ENCODE measurements around the gene DSTYK. TPM values are rescaled to one million over a fixed set of nuclear protein-coding genes. Genes with fewer than 3 reads are reported as not detected.

Gene DSTYK
- total RNA-seq, 1 donor from 2014 or later: 15.4 TPM

GRCh38 chr1:205251576-205251975 is 40.1 kb upstream of the DSTYK start:
- no peak overlapping the region for H3K4me3 Mint-ChIP-seq (ENCODE audit: unreplicated experiment)
- peaks cover 6% of the 10 kb centered on the region for H3K36me3 Mint-ChIP-seq (ENCODE audit: low read depth, unreplicated experiment)
- TF ChIP-seq CTCF (IDR thresholded peaks at IDR 0.05; ENCODE audit: insufficient read depth, low read depth, low read length): no peak
- TF ChIP-seq EZH2 (IDR thresholded peaks at IDR 0.05; ENCODE audit: insufficient read depth, low read length): no peak
- Histone ChIP-seq H2AFZ (ENCODE audit: low read depth, low read length) (no peak overlapping the region), H3K79me2 (ENCODE audit: insufficient read depth, low read length) (no peaks in the 10 kb centered on the region), H3K27ac (ENCODE audit: low read depth, low read length) (no peak overlapping the region), H3K9me3 (ENCODE audit: insufficient read depth, low read depth, low read length) (no peaks in the 10 kb centered on the region), H3K4me2 (ENCODE audit: low read length) (no peak overlapping the region), H3K4me3 (ENCODE audit: insufficient read depth, low read depth, low read length) (no peak overlapping the region), H3K36me3 (ENCODE audit: insufficient read depth, low read length) (no peaks in the 10 kb centered on the region), H3K27me3 (ENCODE audit: insufficient read depth, low read length) (no peaks in the 10 kb centered on the region), H3K4me1 (ENCODE audit: insufficient read depth, low read length) (peaks cover 9% of the 10 kb centered on the region), H4K20me1 (ENCODE audit: insufficient read depth, low read length) (no peaks in the 10 kb centered on the region), H3K9ac (ENCODE audit: low read length) (no peak overlapping the region)
- no peaks in the 10 kb centered on the region for H3K9me3 Mint-ChIP-seq (ENCODE audit: unreplicated experiment)
- H3K27me3 Mint-ChIP-seq (ENCODE audit: low read depth, unreplicated experiment): peaks cover 8% of the 10 kb centered on the region
- peaks cover 15% of the 10 kb centered on the region for H3K4me1 Mint-ChIP-seq (ENCODE audit: low read depth, unreplicated experiment)
- DNase-seq (ENCODE audit: low read depth) (peak; percentile 48), FAIRE-seq (no peak)
- no peak overlapping the region for H3K27ac Mint-ChIP-seq (ENCODE audit: unreplicated experiment)

- peaks cover 13% of the 10 kb centered on the region for H3K4me1 Mint-ChIP-seq (ENCODE audit: low read depth, unreplicated experiment)
- H3K4me3 Mint-ChIP-seq (ENCODE audit: unreplicated experiment): no peak overlapping the region
- DNase-seq (ENCODE audit: low read depth) (no peak), FAIRE-seq (no peak)
- H3K27ac Mint-ChIP-seq (ENCODE audit: unreplicated experiment): no peak overlapping the region
- H3K36me3 Mint-ChIP-seq (ENCODE audit: low read depth, unreplicated experiment): peaks cover 7% of the 10 kb centered on the region
- Histone ChIP-seq H3K27me3 (ENCODE audit: insufficient read depth, low read length) (no peaks in the 10 kb centered on the region), H3K4me2 (ENCODE audit: low read length) (no peak overlapping the region), H4K20me1 (ENCODE audit: insufficient read depth, low read length) (no peaks in the 10 kb centered on the region), H3K9me3 (ENCODE audit: insufficient read depth, low read depth, low read length) (no peaks in the 10 kb centered on the region), H3K9ac (ENCODE audit: low read length) (no peak overlapping the region), H3K4me1 (ENCODE audit: insufficient read depth, low read length) (peaks cover 9% of the 10 kb centered on the region), H3K27ac (ENCODE audit: low read depth, low read length) (no peak overlapping the region), H3K79me2 (ENCODE audit: insufficient read depth, low read length) (no peaks in the 10 kb centered on the region), H2AFZ (ENCODE audit: low read depth, low read length) (no peak overlapping the region), H3K36me3 (ENCODE audit: insufficient read depth, low read length) (no peaks in the 10 kb centered on the region), H3K4me3 (ENCODE audit: insufficient read depth, low read depth, low read length) (no peak overlapping the region)
- no peaks in the 10 kb centered on the region for H3K9me3 Mint-ChIP-seq (ENCODE audit: unreplicated experiment)
- H3K27me3 Mint-ChIP-seq (ENCODE audit: low read depth, unreplicated experiment): peaks cover 8% of the 10 kb centered on the region
- no peak for TF ChIP-seq EZH2 (IDR thresholded peaks at IDR 0.05; ENCODE audit: insufficient read depth, low read length)
- TF ChIP-seq CTCF (IDR thresholded peaks at IDR 0.05; ENCODE audit: insufficient read depth, low read depth, low read length): no peak
These were observed 39.2 kb upstream of the DSTYK start for GRCh38 chr1:205250699-205251098.

- no peak for DNase-seq (ENCODE audit: low read depth)
- Mint-ChIP-seq H3K4me1 (ENCODE audit: low read depth, unreplicated experiment) (peaks cover 13% of the 10 kb centered on the region), H3K36me3 (ENCODE audit: low read depth, unreplicated experiment) (peaks cover 6% of the 10 kb centered on the region), H3K9me3 (ENCODE audit: unreplicated experiment) (no peaks in the 10 kb centered on the region), H3K4me3 (ENCODE audit: unreplicated experiment) (peak overlapping the region; percentile 34), H3K27me3 (ENCODE audit: low read depth, unreplicated experiment) (peaks cover 8% of the 10 kb centered on the region), H3K27ac (ENCODE audit: unreplicated experiment) (no peak overlapping the region)
- Histone ChIP-seq H3K4me2 (ENCODE audit: low read length) (peak overlapping the region; percentile 49), H3K27ac (ENCODE audit: low read depth, low read length) (no peak overlapping the region), H3K4me1 (ENCODE audit: insufficient read depth, low read length) (peaks cover 9% of the 10 kb centered on the region), H4K20me1 (ENCODE audit: insufficient read depth, low read length) (no peaks in the 10 kb centered on the region), H3K79me2 (ENCODE audit: insufficient read depth, low read length) (no peaks in the 10 kb centered on the region), H3K36me3 (ENCODE audit: insufficient read depth, low read length) (no peaks in the 10 kb centered on the region), H3K27me3 (ENCODE audit: insufficient read depth, low read length) (no peaks in the 10 kb centered on the region), H2AFZ (ENCODE audit: low read depth, low read length) (peak overlapping the region; percentile 43), H3K4me3 (ENCODE audit: insufficient read depth, low read depth, low read length) (peak overlapping the region; percentile 26), H3K9me3 (ENCODE audit: insufficient read depth, low read depth, low read length) (no peaks in the 10 kb centered on the region), H3K9ac (ENCODE audit: low read length) (no peak overlapping the region)
- FAIRE-seq: no peak
- TF ChIP-seq EZH2 (IDR thresholded peaks at IDR 0.05; ENCODE audit: insufficient read depth, low read length): no peak
- no peak for TF ChIP-seq CTCF (IDR thresholded peaks at IDR 0.05; ENCODE audit: insufficient read depth, low read depth, low read length)
These were observed 38.1 kb upstream of the DSTYK start for GRCh38 chr1:205249651-205250050.

Measured in astrocyte (in vitro differentiated cells and primary cell).